NB4 (cell line): Measurements from ENCODE around the gene TMOD1.

Source experiments
- MAX ChIP-seq: IDR thresholded peaks from 2 replicates; pipeline ENCODE4 v1.6.1; 2011; ENCODE audit warnings: low read depth, low read length
- MYC ChIP-seq: IDR thresholded peaks from 2 replicates; pipeline ENCODE4 v1.6.1; 2011; ENCODE audit warnings: low read depth, low read length
- POLR2A ChIP-seq: IDR thresholded peaks from 2 replicates; pipeline ENCODE4 v1.6.1; 2011; ENCODE audit warnings: mild to moderate bottlenecking; ENCODE audit not compliant: insufficient read length; ENCODE audit errors: extremely low read depth
- TF ChIP-seq, protein P1 (sequence below): IDR thresholded peaks from one replicate; pipeline ENCODE4 v1.5.1; 2012; ENCODE audit warnings: low read depth, low read length

GRCh38 chr9:97501972-97502221 lies 431 bp downstream of the TMOD1 start:
- TF ChIP-seq, protein P1, sequence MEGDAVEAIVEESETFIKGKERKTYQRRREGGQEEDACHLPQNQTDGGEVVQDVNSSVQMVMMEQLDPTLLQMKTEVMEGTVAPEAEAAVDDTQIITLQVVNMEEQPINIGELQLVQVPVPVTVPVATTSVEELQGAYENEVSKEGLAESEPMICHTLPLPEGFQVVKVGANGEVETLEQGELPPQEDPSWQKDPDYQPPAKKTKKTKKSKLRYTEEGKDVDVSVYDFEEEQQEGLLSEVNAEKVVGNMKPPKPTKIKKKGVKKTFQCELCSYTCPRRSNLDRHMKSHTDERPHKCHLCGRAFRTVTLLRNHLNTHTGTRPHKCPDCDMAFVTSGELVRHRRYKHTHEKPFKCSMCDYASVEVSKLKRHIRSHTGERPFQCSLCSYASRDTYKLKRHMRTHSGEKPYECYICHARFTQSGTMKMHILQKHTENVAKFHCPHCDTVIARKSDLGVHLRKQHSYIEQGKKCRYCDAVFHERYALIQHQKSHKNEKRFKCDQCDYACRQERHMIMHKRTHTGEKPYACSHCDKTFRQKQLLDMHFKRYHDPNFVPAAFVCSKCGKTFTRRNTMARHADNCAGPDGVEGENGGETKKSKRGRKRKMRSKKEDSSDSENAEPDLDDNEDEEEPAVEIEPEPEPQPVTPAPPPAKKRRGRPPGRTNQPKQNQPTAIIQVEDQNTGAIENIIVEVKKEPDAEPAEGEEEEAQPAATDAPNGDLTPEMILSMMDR, result no peak
- TF ChIP-seq POLR2A, result no peak
- no peak for TF ChIP-seq MYC
- no peak for TF ChIP-seq MAX
